Keratinocyte (primary cell): ENCODE results near the gene RASAL2. TPM values are rescaled to one million over a fixed set of nuclear protein-coding genes. Genes with fewer than 3 reads are reported as not detected.

Experiments used
- DNase-seq: peaks from one replicate; pipeline ENCODE4 v3.0.0-alpha.2; 2011; ENCODE audit warnings: low read depth, missing footprints, low spot score
- FAIRE-seq: peaks from 2 replicates; lab custom pipeline; 2011; peaks lifted over from hg19 to GRCh38; lab: Jason Lieb, UNC
- H2AFZ ChIP-seq: 2 replicates; pipeline ENCODE4 v1.6.0; 2012; ENCODE audit warnings: low read length, control low read depth, inconsistent platforms; ENCODE audit not compliant: control insufficient read depth
- H3K27ac ChIP-seq: 2 replicates; pipeline ENCODE4 v1.5.1; 2011; ENCODE audit warnings: low read length; ENCODE audit not compliant: control insufficient read depth, insufficient read depth
- H3K27me3 ChIP-seq: 3 replicates; pipeline ENCODE4 v1.6.0; 2011; ENCODE audit warnings: low read length; ENCODE audit not compliant: control insufficient read depth, insufficient read depth; ENCODE audit errors: extremely low read depth
- H3K36me3 ChIP-seq, 2 experiments: 2 replicates in 1 of 2; 3 replicates in 1 of 2; pipeline ENCODE4 v1.5.1; 2011; ENCODE audit warnings: low read length in 2 of 2, mild to moderate bottlenecking in 1 of 2; ENCODE audit not compliant: control insufficient read depth in 2 of 2, insufficient read depth in 2 of 2; ENCODE audit errors: extremely low read depth in 1 of 2
- H3K4me1 ChIP-seq: 3 replicates; pipeline ENCODE4 v1.5.1; 2011; ENCODE audit warnings: low read length; ENCODE audit not compliant: control insufficient read depth, insufficient read depth; ENCODE audit errors: extremely low read depth
- H3K4me2 ChIP-seq: 3 replicates; pipeline ENCODE4 v1.6.0; 2011; ENCODE audit warnings: low read depth, low read length; ENCODE audit not compliant: control insufficient read depth, insufficient read depth; ENCODE audit errors: extremely low read depth
- H3K4me3 ChIP-seq, 3 experiments: fragments of 200-600 bp in 1 of 3; sonication (generic) in 1 of 3; 2 replicates in 2 of 3; 3 replicates in 1 of 3; pipeline ENCODE4 v1.5.1; 2011 to 2016; ENCODE audit warnings: low read length in 3 of 3, mild to moderate bottlenecking in 3 of 3, control low read depth in 2 of 3, inconsistent platforms in 1 of 3, low read depth in 1 of 3, mixed read lengths in 1 of 3, mixed run types in 1 of 3, moderate library complexity in 1 of 3; ENCODE audit not compliant: control insufficient read depth in 2 of 3, insufficient read depth in 2 of 3; ENCODE audit errors: extremely low read depth in 1 of 3
- H3K79me2 ChIP-seq: 2 replicates; pipeline ENCODE4 v1.6.0; 2012; ENCODE audit warnings: low read length; ENCODE audit not compliant: control insufficient read depth, insufficient read depth
- H3K9ac ChIP-seq: 3 replicates; pipeline ENCODE4 v1.6.0; 2011; ENCODE audit warnings: low read length; ENCODE audit not compliant: control insufficient read depth, insufficient read depth; ENCODE audit errors: extremely low read depth
- H3K9me1 ChIP-seq: 3 replicates; pipeline ENCODE4 v1.6.0; 2011; ENCODE audit warnings: low read length; ENCODE audit not compliant: control insufficient read depth, insufficient read depth; ENCODE audit errors: extremely low read depth
- H3K9me3 ChIP-seq: 2 replicates; pipeline ENCODE4 v1.5.1; 2012; ENCODE audit warnings: low read depth, low read length; ENCODE audit not compliant: control insufficient read depth
- H4K20me1 ChIP-seq: 3 replicates; pipeline ENCODE4 v1.6.0; 2011; ENCODE audit warnings: low read length; ENCODE audit not compliant: control insufficient read depth, insufficient read depth; ENCODE audit errors: extremely low read depth
- CTCF ChIP-seq, 3 experiments: IDR thresholded peaks in 1 of 3; conservative IDR thresholded peaks in 1 of 3; optimal IDR thresholded peaks in 1 of 3; 2 replicates in 2 of 3; 3 replicates in 1 of 3; pipeline versions ENCODE3 to v1.5.1; 2011; ENCODE audit warnings: low read length in 3 of 3, mild to moderate bottlenecking in 3 of 3, moderate library complexity in 2 of 3, control low read depth in 1 of 3, inconsistent platforms in 1 of 3; ENCODE audit not compliant: insufficient read depth in 2 of 3; ENCODE audit errors: extremely low read depth in 1 of 3
- EZH2 ChIP-seq: IDR thresholded peaks from one replicate; pipeline ENCODE4 v1.6.1; 2012; ENCODE audit warnings: inconsistent platforms, mild to moderate bottlenecking, low read length, moderate library complexity
- dilution Hi-C: fragments of 300-500 bp; cut with MboI; formaldehyde crosslinking; loops from one replicate; pipeline ENCODE4 v1.7.0; 2020; ENCODE audit warnings: low sequenced_read_pairs; ENCODE audit not compliant: extremely low pct_ligation_motif_present
- polyA plus RNA-seq, 5 experiments: library from polyadenylated mRNA; depleted of rRNA in 3 of 5; stranded (reverse) in 3 of 5; stranded (forward) in 1 of 5; unstranded in 1 of 5; fragments of >200 nt; gene quantifications; 1 replicate in 1 of 5; 2 replicates in 3 of 5; 3 replicates in 1 of 5; pipeline versions ENCODE4 v1.2.1 to v1.2.3, GENCODE V29; 2011 to 2012; ENCODE audit warnings: missing spikeins in 2 of 5, low read depth in 1 of 5, low replicate concordance in 1 of 5

RASAL2 gene
- polyA plus RNA-seq, 1 donor (not counting 4 experiments of a cell fraction or from before 2014, with no cell fraction given) = 27.2 TPM

GRCh38 chr1:178451529-178451928 lies 357.6 kb downstream of the RASAL2 start:
- H3K27me3 ChIP-seq = no peaks in the 10 kb centered on the region
- no peak overlapping the region for H3K4me3 ChIP-seq
- FAIRE-seq (no peak), DNase-seq (no peak)
- no peak overlapping the region for H3K4me2 ChIP-seq
- no peak overlapping the region for H2AFZ ChIP-seq
- dilution Hi-C loops = no loop called here
- no peak overlapping the region for H3K27ac ChIP-seq
- TF ChIP-seq EZH2 (no peak), CTCF (optimal IDR thresholded peaks at IDR 0.05 in 1 of 3, IDR thresholded peaks at IDR 0.05 in 1 of 3, conservative IDR thresholded peaks at IDR 0.05 in 1 of 3; ENCODE audit: extremely low read depth in 1 of 3, insufficient read depth in 2 of 3, low read length in 3 of 3) (no peak)
- H4K20me1 ChIP-seq = no peaks in the 10 kb centered on the region
- peaks cover 8 to 14% of the 10 kb centered on the region in 2 experiments for H3K36me3 ChIP-seq
- H3K9ac ChIP-seq = no peak overlapping the region
- no peaks in the 10 kb centered on the region for H3K9me3 ChIP-seq
- H3K9me1 ChIP-seq = no peaks in the 10 kb centered on the region
- H3K79me2 ChIP-seq = no peaks in the 10 kb centered on the region
- H3K4me1 ChIP-seq = no peaks in the 10 kb centered on the region

- H3K9ac ChIP-seq = no peak overlapping the region
- no peak overlapping the region for H3K4me2 ChIP-seq
- no peak for TF ChIP-seq CTCF (optimal IDR thresholded peaks at IDR 0.05 in 1 of 3, IDR thresholded peaks at IDR 0.05 in 1 of 3, conservative IDR thresholded peaks at IDR 0.05 in 1 of 3; ENCODE audit: extremely low read depth in 1 of 3, insufficient read depth in 2 of 3, low read length in 3 of 3)
- TF ChIP-seq EZH2 = no peak
- no peaks in the 10 kb centered on the region for H3K79me2 ChIP-seq
- H3K27ac ChIP-seq = no peak overlapping the region
- FAIRE-seq (no peak), DNase-seq (no peak)
- H2AFZ ChIP-seq = no peak overlapping the region
- no peaks in the 10 kb centered on the region for H4K20me1 ChIP-seq
- H3K9me1 ChIP-seq = no peaks in the 10 kb centered on the region
- H3K36me3 ChIP-seq = peaks cover 13 to 17% of the 10 kb centered on the region in 2 experiments
- no peaks in the 10 kb centered on the region for H3K27me3 ChIP-seq
- no peaks in the 10 kb centered on the region for H3K9me3 ChIP-seq
- dilution Hi-C loops = no loop called here
- H3K4me1 ChIP-seq = no peaks in the 10 kb centered on the region
- no peak overlapping the region for H3K4me3 ChIP-seq
Observed at GRCh38 chr1:178452013-178452412, 358.1 kb downstream of the RASAL2 start.
